Measurements from ENCODE around the gene CPHXL. TPM values are rescaled to one million over a fixed set of nuclear protein-coding genes. Genes with fewer than 3 reads are reported as not detected.

CPHXL gene
- total RNA-seq, 4 donors from 2014 or later, result not detected

DNA sequence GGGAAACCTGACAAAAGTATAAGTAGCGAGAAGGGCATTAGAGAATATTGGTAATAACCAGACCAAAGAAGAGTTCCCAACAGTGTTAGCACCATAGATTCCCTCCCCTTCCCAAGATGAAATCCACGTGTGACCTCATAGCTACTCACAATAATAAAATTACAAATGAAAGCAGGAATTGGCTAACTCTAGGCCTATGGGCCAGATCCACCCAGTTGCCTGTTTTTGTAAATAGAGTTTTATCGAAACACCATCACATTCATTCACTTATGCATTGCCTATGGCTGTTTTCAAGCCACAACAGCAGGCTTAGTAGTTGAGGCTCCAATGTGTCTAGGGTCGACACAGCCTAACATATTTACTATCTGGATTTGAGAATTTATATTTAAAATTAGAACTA, 7.8 kb downstream of the CPHXL start:
- no peak overlapping the region for H3K4me3 ChIP-seq (ENCODE audit: low read depth, poor library complexity, severe bottlenecking)
- TF ChIP-seq POLR2A (IDR thresholded peaks at IDR 0.05), result no peak
- TF ChIP-seq, protein P1, sequence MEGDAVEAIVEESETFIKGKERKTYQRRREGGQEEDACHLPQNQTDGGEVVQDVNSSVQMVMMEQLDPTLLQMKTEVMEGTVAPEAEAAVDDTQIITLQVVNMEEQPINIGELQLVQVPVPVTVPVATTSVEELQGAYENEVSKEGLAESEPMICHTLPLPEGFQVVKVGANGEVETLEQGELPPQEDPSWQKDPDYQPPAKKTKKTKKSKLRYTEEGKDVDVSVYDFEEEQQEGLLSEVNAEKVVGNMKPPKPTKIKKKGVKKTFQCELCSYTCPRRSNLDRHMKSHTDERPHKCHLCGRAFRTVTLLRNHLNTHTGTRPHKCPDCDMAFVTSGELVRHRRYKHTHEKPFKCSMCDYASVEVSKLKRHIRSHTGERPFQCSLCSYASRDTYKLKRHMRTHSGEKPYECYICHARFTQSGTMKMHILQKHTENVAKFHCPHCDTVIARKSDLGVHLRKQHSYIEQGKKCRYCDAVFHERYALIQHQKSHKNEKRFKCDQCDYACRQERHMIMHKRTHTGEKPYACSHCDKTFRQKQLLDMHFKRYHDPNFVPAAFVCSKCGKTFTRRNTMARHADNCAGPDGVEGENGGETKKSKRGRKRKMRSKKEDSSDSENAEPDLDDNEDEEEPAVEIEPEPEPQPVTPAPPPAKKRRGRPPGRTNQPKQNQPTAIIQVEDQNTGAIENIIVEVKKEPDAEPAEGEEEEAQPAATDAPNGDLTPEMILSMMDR (IDR thresholded peaks at IDR 0.05), result no peak
- intact Hi-C loops (cut with DNase I; ENCODE audit: low total_unique reads), result no loop called here
- DNase-seq (ENCODE audit: low spot score in 2 of 2), result no peak
- WGBS, 2 donors, result 88 to 90% methylated on average over 4 of the region's 4 CpGs

DNA sequence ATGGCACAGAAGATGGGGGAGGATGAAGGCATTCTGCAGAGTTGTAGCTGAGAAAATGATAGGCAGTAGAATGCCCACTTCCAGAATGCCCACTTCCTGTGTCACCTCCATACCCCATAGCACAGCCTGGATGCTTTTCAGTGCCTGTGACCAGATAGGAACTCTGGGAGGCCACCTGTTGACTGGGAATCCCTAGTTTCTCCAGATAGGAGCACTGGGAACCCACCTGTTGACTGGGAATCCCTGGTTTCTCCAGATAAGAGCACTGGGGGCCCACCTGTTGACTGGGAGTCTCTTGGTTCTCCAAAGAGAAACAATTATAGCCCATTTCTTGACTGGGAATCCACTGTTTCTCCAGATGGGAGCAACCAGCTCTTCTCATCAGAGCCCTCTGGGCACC, 11.6 kb downstream of the CPHXL start:
- H3K4me3 ChIP-seq (ENCODE audit: low read depth, poor library complexity, severe bottlenecking), result no peak overlapping the region
- DNase-seq (ENCODE audit: low spot score in 2 of 2), result no peak
- TF ChIP-seq, protein P1 (IDR thresholded peaks at IDR 0.05), result no peak
- TF ChIP-seq POLR2A (IDR thresholded peaks at IDR 0.05), result no peak
- intact Hi-C loops (cut with DNase I; ENCODE audit: low total_unique reads), result no loop called here

DNA sequence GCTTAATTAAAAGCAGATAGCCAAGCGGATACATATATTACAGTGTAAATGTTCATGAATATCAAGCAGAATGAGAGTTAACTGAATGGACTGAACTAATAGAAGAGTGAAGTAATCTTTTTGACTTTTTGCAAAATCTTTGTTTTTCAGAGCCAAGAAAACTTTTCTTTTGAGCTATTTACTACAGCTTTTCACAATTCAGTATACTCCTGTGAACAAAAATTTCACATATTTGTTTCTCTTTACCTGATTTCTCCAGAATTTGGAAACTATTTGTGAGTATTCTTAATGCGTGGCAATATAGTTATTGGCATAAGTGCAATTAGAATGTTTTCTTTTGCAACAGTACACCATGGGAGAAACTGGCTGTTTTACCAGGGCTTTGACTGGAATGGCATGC, 15.9 kb downstream of the CPHXL start:
- no peak overlapping the region for H3K4me3 ChIP-seq (ENCODE audit: low read depth, poor library complexity, severe bottlenecking)
- no peak for DNase-seq (ENCODE audit: low spot score in 2 of 2)
- TF ChIP-seq, protein P1 (IDR thresholded peaks at IDR 0.05), result no peak
- no peak for TF ChIP-seq POLR2A (IDR thresholded peaks at IDR 0.05)
- WGBS, 2 donors, result 90 to 98% methylated on average over 2 of the region's 2 CpGs
- intact Hi-C loops (cut with DNase I; ENCODE audit: low total_unique reads), result no loop called here

DNA sequence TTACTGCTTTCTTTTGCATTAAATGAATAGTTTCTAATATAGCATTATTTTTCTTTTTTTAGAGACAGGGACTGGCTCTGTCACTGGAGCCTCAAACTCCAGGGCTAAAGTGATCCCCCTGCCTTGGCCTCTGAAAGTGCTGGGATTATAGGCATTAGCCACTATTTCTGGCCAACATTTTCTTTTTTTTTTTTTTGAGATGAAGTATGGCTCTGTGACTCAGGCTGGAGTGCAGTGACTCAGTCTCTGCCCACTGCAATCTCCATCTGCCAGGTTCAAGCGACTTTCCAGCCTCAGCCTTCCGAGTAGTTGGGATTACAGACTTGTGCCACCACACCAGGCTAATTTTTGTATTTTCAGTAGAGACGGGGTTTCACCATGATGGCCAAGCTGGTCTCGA, 23.0 kb downstream of the CPHXL start:
- intact Hi-C loops (cut with DNase I; ENCODE audit: low total_unique reads), result no loop called here
- no peak for DNase-seq (ENCODE audit: low spot score in 2 of 2)
- TF ChIP-seq, protein P1 (IDR thresholded peaks at IDR 0.05), result no peak
- TF ChIP-seq POLR2A (IDR thresholded peaks at IDR 0.05), result no peak
- no peak overlapping the region for H3K4me3 ChIP-seq (ENCODE audit: low read depth, poor library complexity, severe bottlenecking)
- 93 to 95% methylated on average over 4 of the region's 4 CpGs for WGBS, 2 donors

DNA sequence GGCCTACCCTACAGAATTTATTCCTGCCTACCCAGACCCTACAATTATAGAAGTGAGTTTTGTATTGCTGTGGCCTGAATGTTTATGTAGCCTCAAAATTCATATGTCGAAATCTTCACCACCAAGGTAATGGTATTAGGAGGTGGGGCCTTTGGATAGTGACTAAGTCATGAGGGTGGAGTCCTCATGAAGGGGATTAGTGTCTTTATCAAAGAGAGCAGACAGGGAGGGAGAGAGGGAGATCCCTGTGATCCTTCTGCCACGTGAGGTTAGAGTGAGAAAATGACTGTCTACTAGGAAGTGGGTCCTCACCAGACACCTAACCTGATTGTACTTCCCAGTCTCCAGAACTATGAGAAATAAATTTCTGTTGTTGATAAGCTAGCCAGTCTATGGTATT, 24.0 kb downstream of the CPHXL start:
- no peak overlapping the region for H3K4me3 ChIP-seq (ENCODE audit: low read depth, poor library complexity, severe bottlenecking)
- 78% methylated on average over 2 of the region's 2 CpGs for WGBS, 2 donors
- TF ChIP-seq, protein P1 (IDR thresholded peaks at IDR 0.05), result no peak
- no peak for TF ChIP-seq POLR2A (IDR thresholded peaks at IDR 0.05)
- no peak for DNase-seq (ENCODE audit: low spot score in 2 of 2)
- intact Hi-C loops (cut with DNase I; ENCODE audit: low total_unique reads), result no loop called here

DNA sequence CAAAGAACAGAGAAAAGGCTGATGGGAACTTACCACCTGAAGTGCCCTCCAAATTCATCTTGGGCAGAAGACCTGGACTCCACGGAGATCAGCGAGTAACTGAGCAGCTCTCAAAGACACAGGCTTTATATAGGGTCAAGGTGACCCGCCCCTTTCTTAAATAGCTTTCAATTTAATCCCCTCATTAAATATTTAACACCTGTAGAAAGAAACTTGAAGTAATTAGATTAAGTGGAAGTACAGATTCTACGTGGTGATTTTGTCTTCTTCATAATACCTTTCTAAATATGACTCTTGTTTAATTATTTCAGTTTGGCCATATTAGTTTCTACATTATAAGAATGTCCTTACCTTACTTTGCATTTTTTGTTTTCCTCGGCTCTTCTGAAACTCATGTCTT, 24.9 kb downstream of the CPHXL start, which contains the start of gene DUXB:
DUXB (minus strand) TSS at position 101 of the 400 bp plus-strand sequence; CDS start at position 58, 43 bp downstream.
- TF ChIP-seq POLR2A (IDR thresholded peaks at IDR 0.05), result no peak
- TF ChIP-seq, protein P1 (IDR thresholded peaks at IDR 0.05), result no peak
- intact Hi-C loops (cut with DNase I; ENCODE audit: low total_unique reads), result no loop called here
- whole genome bisulfite sequencing, 2 donors, result 93% methylated on average over 5 of the region's 5 CpGs
- no peak for DNase-seq (ENCODE audit: low spot score in 2 of 2)
- H3K4me3 ChIP-seq (ENCODE audit: low read depth, poor library complexity, severe bottlenecking), result no peak within 1 kb of the TSS
